Keratinocyte (primary cell): ENCODE measurements around the gene STK24.

Source experiments
- CTCF ChIP-seq, 3 experiments: IDR thresholded peaks in 1 of 3; conservative IDR thresholded peaks in 1 of 3; optimal IDR thresholded peaks in 1 of 3; 2 replicates in 2 of 3; 3 replicates in 1 of 3; pipeline versions ENCODE3 to v1.5.1; 2011; ENCODE audit warnings: low read length in 3 of 3, mild to moderate bottlenecking in 3 of 3, moderate library complexity in 2 of 3, control low read depth in 1 of 3, inconsistent platforms in 1 of 3; ENCODE audit not compliant: insufficient read depth in 2 of 3; ENCODE audit errors: extremely low read depth in 1 of 3
- EZH2 ChIP-seq: IDR thresholded peaks from one replicate; pipeline ENCODE4 v1.6.1; 2012; ENCODE audit warnings: inconsistent platforms, mild to moderate bottlenecking, low read length, moderate library complexity

GRCh38 chr13:98475522-98475921 lies 101.4 kb downstream of the STK24 start:
- TF ChIP-seq CTCF (optimal IDR thresholded peaks at IDR 0.05 in 1 of 3, IDR thresholded peaks at IDR 0.05 in 1 of 3, conservative IDR thresholded peaks at IDR 0.05 in 1 of 3; ENCODE audit: extremely low read depth in 1 of 3, insufficient read depth in 2 of 3, low read length in 3 of 3) (no peak), EZH2 (no peak)
